Measurements from ENCODE around the gene HOXA13.

GRCh38 chr7:27155816-27156507, 43.9 kb downstream of the HOXA13 start:
- TF ChIP-seq CTCF (conservative IDR thresholded peaks at IDR 0.05) (no peak), EZH2 (IDR thresholded peaks at IDR 0.05; ENCODE audit: low read depth) (no peak)
